Measurements from ENCODE around the gene EXOC6. TPM values are rescaled to one million over a fixed set of nuclear protein-coding genes. Genes with fewer than 3 reads are reported as not detected.

EXOC6 gene
- total and polyA plus RNA-seq, 9 donors: 6.2 to 12.8 (median 9.7) TPM

DNA sequence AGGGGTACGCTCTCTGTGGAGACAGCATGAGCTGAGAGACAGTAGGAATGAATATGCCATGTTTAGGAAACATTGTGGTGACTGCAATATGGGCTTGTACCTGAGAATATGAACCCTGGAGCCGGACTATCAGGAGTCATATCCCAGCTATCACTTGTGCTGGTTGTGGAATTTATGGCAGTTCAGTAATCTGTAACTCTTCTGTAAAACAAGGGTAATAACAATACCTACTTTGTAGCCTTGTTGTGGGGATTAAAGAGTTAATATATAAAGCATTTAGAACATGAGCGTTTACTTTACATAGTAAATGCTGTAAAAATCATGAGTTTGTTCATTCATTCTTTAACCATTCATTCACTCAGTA lies 44.4 kb downstream of the EXOC6 start:
- Histone ChIP-seq H3K27me3 (no peaks in the 10 kb centered on the region), H3K27ac (no peak overlapping the region), H3K4me1 (ENCODE audit: insufficient read depth) (peaks cover 3% of the 10 kb centered on the region), H3K9me3 (no peaks in the 10 kb centered on the region), H3K4me3 (no peak overlapping the region), H3K36me3 (no peaks in the 10 kb centered on the region)
- intact Hi-C loops (cut with DNase I): no loop called here
- TF ChIP-seq, protein P1, sequence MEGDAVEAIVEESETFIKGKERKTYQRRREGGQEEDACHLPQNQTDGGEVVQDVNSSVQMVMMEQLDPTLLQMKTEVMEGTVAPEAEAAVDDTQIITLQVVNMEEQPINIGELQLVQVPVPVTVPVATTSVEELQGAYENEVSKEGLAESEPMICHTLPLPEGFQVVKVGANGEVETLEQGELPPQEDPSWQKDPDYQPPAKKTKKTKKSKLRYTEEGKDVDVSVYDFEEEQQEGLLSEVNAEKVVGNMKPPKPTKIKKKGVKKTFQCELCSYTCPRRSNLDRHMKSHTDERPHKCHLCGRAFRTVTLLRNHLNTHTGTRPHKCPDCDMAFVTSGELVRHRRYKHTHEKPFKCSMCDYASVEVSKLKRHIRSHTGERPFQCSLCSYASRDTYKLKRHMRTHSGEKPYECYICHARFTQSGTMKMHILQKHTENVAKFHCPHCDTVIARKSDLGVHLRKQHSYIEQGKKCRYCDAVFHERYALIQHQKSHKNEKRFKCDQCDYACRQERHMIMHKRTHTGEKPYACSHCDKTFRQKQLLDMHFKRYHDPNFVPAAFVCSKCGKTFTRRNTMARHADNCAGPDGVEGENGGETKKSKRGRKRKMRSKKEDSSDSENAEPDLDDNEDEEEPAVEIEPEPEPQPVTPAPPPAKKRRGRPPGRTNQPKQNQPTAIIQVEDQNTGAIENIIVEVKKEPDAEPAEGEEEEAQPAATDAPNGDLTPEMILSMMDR (IDR thresholded peaks at IDR 0.05): no peak
- TF ChIP-seq EP300 (IDR thresholded peaks at IDR 0.05) (no peak), POLR2A (IDR thresholded peaks at IDR 0.05) (no peak)
- no peak for DNase-seq
- 71 to 78% (median 72%) methylated on average over 3 of the region's 3 CpGs for WGBS, 3 donors

DNA sequence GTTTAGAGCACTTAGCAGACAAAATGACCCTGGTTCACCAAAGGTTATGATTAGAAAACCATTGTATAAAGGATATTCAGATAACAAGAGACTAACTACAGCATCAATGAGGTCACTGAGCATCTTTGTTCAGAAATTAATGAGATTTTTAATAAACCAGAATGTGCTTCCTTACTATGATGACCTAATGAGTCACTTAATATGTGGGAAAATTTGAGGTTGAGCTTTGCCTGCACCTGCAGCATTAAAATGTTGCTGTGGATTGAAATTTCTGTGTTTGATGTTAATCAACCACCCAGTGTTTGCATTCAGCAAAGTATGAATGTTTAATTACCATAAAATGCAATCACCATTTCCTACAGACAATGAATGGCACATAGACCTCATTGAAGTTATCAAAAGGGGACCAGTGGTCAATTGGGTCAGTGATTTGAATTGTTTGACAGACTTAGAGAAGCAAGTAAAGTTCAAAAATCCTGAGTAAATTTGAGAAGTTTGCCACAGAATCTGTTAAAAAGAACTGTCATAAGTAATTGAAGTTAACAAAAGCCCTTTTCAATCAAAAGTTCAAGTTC lies 45.8 kb downstream of the EXOC6 start:
- Histone ChIP-seq H3K27ac (no peak overlapping the region), H3K36me3 (no peaks in the 10 kb centered on the region), H3K9me3 (no peaks in the 10 kb centered on the region), H3K27me3 (no peaks in the 10 kb centered on the region), H3K4me1 (ENCODE audit: insufficient read depth) (peaks cover 3% of the 10 kb centered on the region), H3K4me3 (no peak overlapping the region)
- TF ChIP-seq, protein P1 (IDR thresholded peaks at IDR 0.05): no peak
- no peak for TF ChIP-seq POLR2A (IDR thresholded peaks at IDR 0.05)
- DNase-seq: no peak
- intact Hi-C loops (cut with DNase I): no loop called here

DNA sequence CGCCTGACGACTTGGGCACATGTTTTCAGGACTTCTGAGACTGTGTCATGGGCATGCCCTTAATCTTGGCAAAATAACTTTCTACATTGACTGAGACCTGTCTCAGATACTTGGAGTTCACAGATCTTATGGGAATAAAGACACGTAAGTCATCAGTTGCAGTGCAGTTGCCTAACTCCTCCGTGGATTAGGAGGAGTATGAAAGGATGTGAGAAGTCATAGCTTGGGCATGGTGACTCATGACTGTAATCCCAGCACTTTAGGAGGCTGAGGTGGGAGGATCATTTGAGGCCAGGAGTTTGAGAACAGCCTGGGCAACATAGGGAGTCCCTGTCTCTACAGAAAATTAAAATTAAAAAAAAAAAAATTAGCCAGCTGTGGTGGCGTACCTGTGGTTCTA lies 49.6 kb downstream of the EXOC6 start:
- intact Hi-C loops (cut with DNase I): no loop called here
- Histone ChIP-seq H3K4me3 (no peak overlapping the region), H3K36me3 (no peaks in the 10 kb centered on the region), H3K9me3 (no peaks in the 10 kb centered on the region), H3K4me1 (ENCODE audit: insufficient read depth) (no peaks in the 10 kb centered on the region), H3K27ac (no peak overlapping the region), H3K27me3 (no peaks in the 10 kb centered on the region)
- 94 to 96% (median 95%) methylated on average over 5 of the region's 5 CpGs for WGBS, 3 donors
- DNase-seq: no peak
- TF ChIP-seq POLR2A (IDR thresholded peaks at IDR 0.05) (no peak), EP300 (IDR thresholded peaks at IDR 0.05) (no peak)
- TF ChIP-seq, protein P1 (IDR thresholded peaks at IDR 0.05): no peak

DNA sequence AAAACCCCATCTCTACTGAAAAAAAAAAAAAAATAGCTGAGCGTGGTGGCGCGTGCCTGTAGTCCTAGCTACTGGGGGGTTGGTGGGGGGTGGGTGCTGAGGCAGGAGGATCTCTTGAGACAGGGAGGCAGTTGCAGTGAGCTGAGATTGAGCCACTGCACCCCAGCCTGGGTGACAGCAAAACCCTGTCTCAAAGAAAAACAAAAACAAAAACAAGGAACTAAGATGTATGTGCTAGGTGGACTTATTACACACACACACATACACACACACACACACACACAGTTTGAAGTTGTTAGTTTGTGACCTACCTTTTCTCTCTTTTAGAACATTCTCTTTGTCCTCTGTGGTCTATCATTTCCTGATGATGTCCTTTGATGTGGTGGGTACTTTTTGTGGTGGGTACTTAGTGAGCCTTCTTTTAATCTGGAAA lies 53.5 kb downstream of the EXOC6 start:
- Histone ChIP-seq H3K27me3 (no peaks in the 10 kb centered on the region), H3K4me1 (ENCODE audit: insufficient read depth) (no peaks in the 10 kb centered on the region), H3K9me3 (no peaks in the 10 kb centered on the region), H3K27ac (no peak overlapping the region), H3K4me3 (no peak overlapping the region), H3K36me3 (no peaks in the 10 kb centered on the region)
- 93 to 97% (median 96%) methylated on average over 3 of the region's 3 CpGs for WGBS, 3 donors
- TF ChIP-seq EP300 (IDR thresholded peaks at IDR 0.05): no peak
- TF ChIP-seq POLR2A (IDR thresholded peaks at IDR 0.05): no peak
- TF ChIP-seq, protein P1 (IDR thresholded peaks at IDR 0.05): no peak
- intact Hi-C loops (cut with DNase I): no loop called here
- DNase-seq: no peak
